ENCODE measurements around the gene ATG16L1. TPM values are rescaled to one million over a fixed set of nuclear protein-coding genes. Genes with fewer than 3 reads are reported as not detected.

Gene ATG16L1
- total RNA-seq, 1 donor from 2014 or later, result 18.3 TPM

DNA sequence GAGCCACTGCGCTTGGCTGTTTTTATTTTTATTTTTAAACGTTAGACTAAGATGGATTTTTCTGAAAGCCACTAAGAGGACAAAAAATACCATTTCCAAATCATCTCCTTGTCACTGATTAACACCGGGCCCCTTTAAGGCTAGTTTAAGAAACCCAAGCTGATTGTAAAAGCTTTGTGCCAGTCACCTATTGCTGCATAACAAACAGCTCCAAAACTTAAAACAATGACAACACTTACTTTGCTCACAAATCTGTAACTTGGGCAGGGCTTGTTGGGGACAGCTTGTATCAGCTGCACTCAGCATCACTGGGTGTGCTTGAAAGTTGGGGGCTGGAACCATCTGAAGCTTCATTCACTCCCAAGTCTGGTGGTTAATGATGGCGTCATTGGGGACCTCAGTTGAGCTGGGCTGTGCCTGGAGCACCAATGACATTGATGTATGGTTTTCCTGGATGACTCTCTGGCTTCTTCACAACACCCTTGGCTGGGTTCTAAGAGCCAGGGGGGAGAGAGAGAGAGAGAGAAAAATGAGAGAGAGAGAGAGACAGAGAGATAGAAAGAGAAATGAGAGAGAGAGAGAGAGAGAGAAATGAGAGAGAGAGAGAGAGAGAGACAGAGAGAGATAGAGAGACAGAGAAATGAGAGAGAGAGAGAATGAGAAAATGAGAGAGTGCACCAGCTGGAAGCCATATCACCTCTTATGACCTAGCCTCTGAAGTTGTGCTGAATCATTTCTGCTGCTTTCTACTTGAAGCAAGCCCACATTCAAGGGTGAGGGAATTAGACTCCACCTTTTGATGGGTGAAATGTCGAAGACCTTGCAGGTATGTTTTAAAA lies 26.0 kb upstream of the ATG16L1 start:
- Histone ChIP-seq H3K36me3 (ENCODE audit: control insufficient read depth in 3 of 3, insufficient read depth in 3 of 3, low read length in 3 of 3) (no peaks in the 10 kb centered on the region), H3K4me3 (ENCODE audit: low read length in 3 of 3) (no peak overlapping the region), H3K27me3 (ENCODE audit: control insufficient read depth in 3 of 3, insufficient read depth in 3 of 3, low read length in 3 of 3) (peaks cover 0 to 2% (median 2%) of the 10 kb centered on the region in 3 donors), H3K9me3 (ENCODE audit: control insufficient read depth in 3 of 3, low read length in 3 of 3) (no peaks in the 10 kb centered on the region), H3K27ac (ENCODE audit: low read depth, low read length) (no peak overlapping the region), H3K4me1 (ENCODE audit: control insufficient read depth in 3 of 3, insufficient read depth in 3 of 3, low read length in 3 of 3) (no peaks in the 10 kb centered on the region), H3K9ac (ENCODE audit: low read depth in 1 of 3, low read length in 3 of 3) (no peak overlapping the region)

DNA sequence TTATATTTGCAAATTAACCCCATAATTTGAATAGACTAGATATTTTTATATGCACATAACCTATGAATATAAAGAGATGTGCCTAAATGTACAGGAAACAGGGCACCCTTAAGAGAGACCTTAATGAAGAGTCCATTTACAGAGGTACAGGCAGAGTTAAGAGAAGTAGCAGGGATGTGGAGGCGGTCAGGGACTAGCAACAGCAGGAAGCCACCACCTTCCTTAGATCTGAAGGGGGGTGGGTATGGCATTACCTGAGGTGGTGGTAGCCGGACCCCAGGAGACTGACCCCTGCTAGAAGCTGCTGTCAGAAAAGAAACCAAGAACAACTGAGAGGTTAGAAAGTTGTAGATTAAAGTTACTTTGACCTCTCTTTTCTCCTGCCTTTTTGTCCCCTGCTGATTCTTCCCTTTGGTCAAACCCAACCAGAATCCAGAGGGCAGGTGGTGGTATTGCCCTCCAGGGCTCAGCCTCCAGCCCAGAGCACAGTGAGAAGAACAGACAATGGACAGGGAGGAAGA lies 24.9 kb upstream of the ATG16L1 start:
- Histone ChIP-seq H3K36me3 (ENCODE audit: control insufficient read depth in 3 of 3, insufficient read depth in 3 of 3, low read length in 3 of 3) (no peaks in the 10 kb centered on the region), H3K27ac (ENCODE audit: low read depth, low read length) (no peak overlapping the region), H3K9me3 (ENCODE audit: control insufficient read depth in 3 of 3, low read length in 3 of 3) (no peaks in the 10 kb centered on the region), H3K9ac (ENCODE audit: low read depth in 1 of 3, low read length in 3 of 3) (no peak overlapping the region), H3K4me3 (ENCODE audit: low read length in 3 of 3) (no peak overlapping the region), H3K27me3 (ENCODE audit: control insufficient read depth in 3 of 3, insufficient read depth in 3 of 3, low read length in 3 of 3) (peaks cover 0 to 2% (median 2%) of the 10 kb centered on the region in 3 donors), H3K4me1 (ENCODE audit: control insufficient read depth in 3 of 3, insufficient read depth in 3 of 3, low read length in 3 of 3) (no peaks in the 10 kb centered on the region)

DNA sequence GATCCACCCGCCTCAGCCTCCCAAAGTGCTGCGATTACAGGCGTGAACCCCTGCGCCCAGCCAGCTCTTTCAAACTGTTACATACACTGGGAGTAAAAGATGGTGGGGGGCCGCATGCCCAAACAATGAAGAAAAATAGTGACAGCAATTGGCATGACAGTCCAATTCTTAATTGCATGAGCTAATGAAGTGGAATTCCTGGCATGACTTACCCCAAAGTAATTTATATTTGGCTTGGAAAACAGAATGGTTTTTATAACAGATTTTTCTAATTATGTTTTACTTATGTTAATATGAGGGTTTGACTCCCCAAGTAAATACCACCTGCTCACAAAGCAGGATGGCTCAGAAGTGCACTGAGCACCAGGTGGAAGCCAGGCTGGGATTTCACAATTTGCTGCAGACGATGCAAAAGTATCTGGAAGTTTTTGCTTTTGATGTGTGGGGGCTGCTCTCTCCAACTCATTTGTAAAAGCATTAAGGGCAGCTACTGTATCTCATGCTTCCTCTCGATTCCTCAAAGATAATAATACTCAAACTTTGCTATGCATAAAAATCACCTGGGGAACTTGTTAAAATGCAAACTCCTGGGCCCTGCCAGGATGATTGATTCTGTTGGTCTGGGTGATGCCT lies 24.0 kb upstream of the ATG16L1 start:
- no peak overlapping the region for H3K27ac ChIP-seq (ENCODE audit: low read depth, low read length)
- no peaks in the 10 kb centered on the region for H3K36me3 ChIP-seq (ENCODE audit: control insufficient read depth in 3 of 3, insufficient read depth in 3 of 3, low read length in 3 of 3)
- H3K4me1 ChIP-seq (ENCODE audit: control insufficient read depth in 3 of 3, insufficient read depth in 3 of 3, low read length in 3 of 3), result no peaks in the 10 kb centered on the region
- no peak overlapping the region for H3K9ac ChIP-seq (ENCODE audit: low read depth in 1 of 3, low read length in 3 of 3)
- peaks cover 0 to 2% (median 2%) of the 10 kb centered on the region in 3 donors for H3K27me3 ChIP-seq (ENCODE audit: control insufficient read depth in 3 of 3, insufficient read depth in 3 of 3, low read length in 3 of 3)
- no peak overlapping the region for H3K4me3 ChIP-seq (ENCODE audit: low read length in 3 of 3)
- no peaks in the 10 kb centered on the region for H3K9me3 ChIP-seq (ENCODE audit: control insufficient read depth in 3 of 3, low read length in 3 of 3)

DNA sequence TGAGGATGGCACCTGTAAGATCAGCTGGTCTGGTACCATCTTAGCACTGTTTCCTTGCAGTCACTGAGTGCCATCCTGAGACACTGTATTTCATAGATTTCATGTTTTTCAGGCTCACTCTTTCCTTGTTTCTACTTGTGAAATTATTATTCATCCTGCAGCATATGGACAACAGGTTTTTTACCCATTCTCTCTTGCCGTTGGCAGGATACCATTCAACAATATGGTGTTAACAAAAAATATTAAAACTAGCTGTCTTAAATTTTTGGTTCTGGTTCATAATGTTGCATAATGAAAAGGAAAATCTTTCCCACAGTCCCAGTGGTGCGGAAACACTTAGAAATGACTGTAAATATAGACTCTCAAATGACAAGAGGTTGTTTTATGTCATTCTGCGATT lies 23.1 kb upstream of the ATG16L1 start:
- no peak overlapping the region for H3K9ac ChIP-seq (ENCODE audit: low read depth in 1 of 3, low read length in 3 of 3)
- H3K36me3 ChIP-seq (ENCODE audit: control insufficient read depth in 3 of 3, insufficient read depth in 3 of 3, low read length in 3 of 3), result no peaks in the 10 kb centered on the region
- H3K4me3 ChIP-seq (ENCODE audit: low read length in 3 of 3), result no peak overlapping the region
- H3K9me3 ChIP-seq (ENCODE audit: control insufficient read depth in 3 of 3, low read length in 3 of 3), result no peaks in the 10 kb centered on the region
- no peak overlapping the region for H3K27ac ChIP-seq (ENCODE audit: low read depth, low read length)
- no peaks in the 10 kb centered on the region for H3K4me1 ChIP-seq (ENCODE audit: control insufficient read depth in 3 of 3, insufficient read depth in 3 of 3, low read length in 3 of 3)
- peaks cover 0 to 2% (median 2%) of the 10 kb centered on the region in 3 donors for H3K27me3 ChIP-seq (ENCODE audit: control insufficient read depth in 3 of 3, insufficient read depth in 3 of 3, low read length in 3 of 3)

DNA sequence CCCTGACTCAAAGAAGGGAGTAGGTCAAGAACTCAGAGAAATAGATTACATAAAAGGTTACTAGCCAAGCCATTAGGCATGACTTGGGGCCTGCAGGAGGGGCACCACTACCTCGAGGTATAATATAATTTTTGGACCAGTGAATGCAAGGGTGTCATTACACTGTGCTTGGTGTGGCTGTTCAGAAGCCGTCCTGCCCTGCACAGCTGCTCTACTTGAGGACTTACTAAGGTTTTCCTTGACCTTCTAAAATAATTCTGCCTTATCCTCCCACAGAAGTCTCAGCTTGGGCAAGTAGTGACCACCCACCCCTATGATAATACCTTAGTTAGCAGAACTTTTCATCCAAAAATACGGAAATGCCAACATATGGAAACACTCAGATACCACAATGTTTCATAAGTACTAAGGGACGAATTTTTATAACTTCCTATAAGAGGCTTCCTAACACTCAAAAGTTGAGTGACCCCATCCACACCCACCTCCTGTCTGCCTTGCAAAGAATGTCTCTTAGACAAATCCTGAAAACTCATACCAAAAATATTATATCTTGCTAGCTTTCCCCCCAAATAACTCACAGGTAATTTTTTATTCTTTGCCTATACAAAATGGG lies 17.7 kb upstream of the ATG16L1 start:
- Histone ChIP-seq H3K4me1 (ENCODE audit: control insufficient read depth in 3 of 3, insufficient read depth in 3 of 3, low read length in 3 of 3) (no peaks in the 10 kb centered on the region), H3K27ac (ENCODE audit: low read depth, low read length) (no peak overlapping the region), H3K9me3 (ENCODE audit: control insufficient read depth in 3 of 3, low read length in 3 of 3) (no peaks in the 10 kb centered on the region), H3K27me3 (ENCODE audit: control insufficient read depth in 3 of 3, insufficient read depth in 3 of 3, low read length in 3 of 3) (peaks cover 0 to 2% (median 0%) of the 10 kb centered on the region in 3 donors), H3K36me3 (ENCODE audit: control insufficient read depth in 3 of 3, insufficient read depth in 3 of 3, low read length in 3 of 3) (no peaks in the 10 kb centered on the region), H3K9ac (ENCODE audit: low read depth in 1 of 3, low read length in 3 of 3) (no peak overlapping the region), H3K4me3 (ENCODE audit: low read length in 3 of 3) (no peak overlapping the region)

DNA sequence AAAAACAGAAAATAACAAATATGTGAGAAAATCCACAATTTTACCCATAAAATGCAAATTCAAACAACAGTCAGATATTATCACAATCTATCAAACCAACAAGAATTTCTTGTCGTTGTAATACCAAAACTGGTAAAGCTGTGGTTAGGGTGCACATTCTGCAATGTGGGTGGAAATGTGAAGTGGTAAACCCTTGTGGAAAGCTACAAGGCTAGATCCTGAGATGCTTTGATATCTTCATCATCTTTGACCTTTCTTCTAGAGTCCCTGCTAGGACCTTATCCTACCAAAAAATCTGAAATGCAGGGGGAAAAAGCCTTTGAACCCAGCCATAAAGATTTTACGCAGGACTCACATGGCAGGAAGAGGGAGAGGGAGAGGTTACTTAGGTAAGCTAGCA lies 17.2 kb upstream of the ATG16L1 start:
- Histone ChIP-seq H3K4me1 (ENCODE audit: control insufficient read depth in 3 of 3, insufficient read depth in 3 of 3, low read length in 3 of 3) (no peaks in the 10 kb centered on the region), H3K27me3 (ENCODE audit: control insufficient read depth in 3 of 3, insufficient read depth in 3 of 3, low read length in 3 of 3) (peaks cover 0 to 2% (median 0%) of the 10 kb centered on the region in 3 donors), H3K9me3 (ENCODE audit: control insufficient read depth in 3 of 3, low read length in 3 of 3) (no peaks in the 10 kb centered on the region), H3K9ac (ENCODE audit: low read depth in 1 of 3, low read length in 3 of 3) (no peak overlapping the region), H3K36me3 (ENCODE audit: control insufficient read depth in 3 of 3, insufficient read depth in 3 of 3, low read length in 3 of 3) (no peaks in the 10 kb centered on the region), H3K4me3 (ENCODE audit: low read length in 3 of 3) (no peak overlapping the region), H3K27ac (ENCODE audit: low read depth, low read length) (no peak overlapping the region)

DNA sequence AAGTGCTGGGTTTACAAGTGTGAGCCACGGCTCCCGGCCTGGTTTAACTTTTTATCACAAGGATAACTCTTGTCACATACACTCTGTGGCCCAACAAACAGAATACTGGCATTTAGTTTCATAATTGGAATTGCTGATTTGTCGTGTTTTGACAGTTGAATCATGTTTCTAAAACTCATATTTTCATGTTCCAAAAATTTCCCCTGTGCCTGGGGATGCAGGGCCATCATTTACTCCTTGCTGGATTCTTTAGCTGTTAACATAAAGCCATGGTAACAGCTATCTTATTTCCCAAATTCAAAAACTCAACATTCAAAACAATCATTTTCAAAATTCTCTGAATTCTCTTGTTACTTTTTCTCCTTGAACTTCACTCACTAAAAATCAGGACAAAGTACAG lies 16.5 kb upstream of the ATG16L1 start:
- Histone ChIP-seq H3K36me3 (ENCODE audit: control insufficient read depth in 3 of 3, insufficient read depth in 3 of 3, low read length in 3 of 3) (no peaks in the 10 kb centered on the region), H3K27ac (ENCODE audit: low read depth, low read length) (no peak overlapping the region), H3K4me3 (ENCODE audit: low read length in 3 of 3) (no peak overlapping the region), H3K27me3 (ENCODE audit: control insufficient read depth in 3 of 3, insufficient read depth in 3 of 3, low read length in 3 of 3) (peaks cover 0 to 2% (median 0%) of the 10 kb centered on the region in 3 donors), H3K9me3 (ENCODE audit: control insufficient read depth in 3 of 3, low read length in 3 of 3) (no peaks in the 10 kb centered on the region), H3K4me1 (ENCODE audit: control insufficient read depth in 3 of 3, insufficient read depth in 3 of 3, low read length in 3 of 3) (no peaks in the 10 kb centered on the region), H3K9ac (ENCODE audit: low read depth in 1 of 3, low read length in 3 of 3) (no peak overlapping the region)

DNA sequence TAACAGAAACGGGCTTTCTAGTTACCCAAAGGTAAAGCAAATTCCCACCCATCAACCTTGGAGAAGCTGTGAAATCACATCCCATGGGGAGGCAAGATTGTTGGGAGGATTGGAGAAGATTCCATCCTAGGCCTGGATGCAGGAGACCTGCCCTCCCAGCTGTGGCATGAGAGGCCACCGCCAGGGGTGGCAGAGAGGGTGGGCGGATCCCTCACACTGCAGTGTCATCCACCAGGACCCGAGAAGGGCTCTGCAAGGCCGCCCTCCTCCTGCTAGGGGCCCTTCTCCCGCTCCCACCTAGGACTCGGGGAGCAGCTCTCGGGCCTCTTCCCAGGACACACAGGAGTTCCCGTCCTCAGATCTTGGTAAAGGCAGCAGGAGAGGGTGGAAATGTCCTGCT lies 15.5 kb upstream of the ATG16L1 start:
- Histone ChIP-seq H3K27me3 (ENCODE audit: control insufficient read depth in 3 of 3, insufficient read depth in 3 of 3, low read length in 3 of 3) (peaks cover 0 to 2% (median 0%) of the 10 kb centered on the region in 3 donors), H3K36me3 (ENCODE audit: control insufficient read depth in 3 of 3, insufficient read depth in 3 of 3, low read length in 3 of 3) (no peaks in the 10 kb centered on the region), H3K9me3 (ENCODE audit: control insufficient read depth in 3 of 3, low read length in 3 of 3) (no peaks in the 10 kb centered on the region), H3K27ac (ENCODE audit: low read depth, low read length) (no peak overlapping the region), H3K4me1 (ENCODE audit: control insufficient read depth in 3 of 3, insufficient read depth in 3 of 3, low read length in 3 of 3) (no peaks in the 10 kb centered on the region), H3K9ac (ENCODE audit: low read depth in 1 of 3, low read length in 3 of 3) (no peak overlapping the region), H3K4me3 (ENCODE audit: low read length in 3 of 3) (no peak overlapping the region)

DNA sequence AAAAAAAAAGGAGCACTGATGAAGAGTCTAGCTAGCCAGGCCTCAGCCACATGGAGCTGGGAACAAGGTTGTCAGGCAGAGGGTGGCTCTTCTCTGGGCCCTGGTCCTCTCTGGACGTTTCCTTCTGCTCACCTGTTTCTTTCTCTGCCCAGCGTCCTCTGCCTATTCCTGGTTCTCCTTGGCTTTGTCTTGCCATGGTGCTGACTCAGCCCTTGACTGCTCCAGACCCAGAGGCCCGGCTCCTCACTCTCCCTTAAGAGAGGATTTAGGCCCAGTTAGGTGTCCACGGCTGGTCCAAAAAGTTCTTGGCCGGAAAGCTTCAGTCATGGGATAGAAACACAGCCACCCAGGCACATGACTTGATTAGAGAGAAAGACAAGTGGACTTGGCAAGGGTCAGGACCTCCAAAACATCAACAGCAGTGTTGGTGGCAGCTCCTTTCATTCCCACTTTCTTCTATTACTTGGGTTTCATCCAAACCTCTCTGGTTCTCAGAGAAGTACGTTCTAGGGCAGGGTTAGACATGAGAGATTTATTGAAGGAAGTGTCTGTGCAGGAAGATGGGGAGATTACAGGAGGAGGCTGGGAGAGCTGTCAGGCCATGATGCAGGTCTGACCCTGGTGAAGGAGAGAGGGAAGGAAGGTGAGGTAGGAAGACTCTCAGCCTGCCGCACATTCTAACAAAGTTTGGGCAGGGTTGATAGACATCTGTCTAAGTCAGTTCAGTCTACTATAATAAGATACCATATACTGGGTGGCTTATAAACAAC lies 14.5 kb upstream of the ATG16L1 start:
- Histone ChIP-seq H3K9ac (ENCODE audit: low read depth in 1 of 3, low read length in 3 of 3) (no peak overlapping the region), H3K4me1 (ENCODE audit: control insufficient read depth in 3 of 3, insufficient read depth in 3 of 3, low read length in 3 of 3) (peaks cover 0 to 3% (median 0%) of the 10 kb centered on the region in 3 donors), H3K36me3 (ENCODE audit: control insufficient read depth in 3 of 3, insufficient read depth in 3 of 3, low read length in 3 of 3) (no peaks in the 10 kb centered on the region), H3K9me3 (ENCODE audit: control insufficient read depth in 3 of 3, low read length in 3 of 3) (no peaks in the 10 kb centered on the region), H3K27me3 (ENCODE audit: control insufficient read depth in 3 of 3, insufficient read depth in 3 of 3, low read length in 3 of 3) (peaks cover 0 to 2% (median 0%) of the 10 kb centered on the region in 3 donors), H3K27ac (ENCODE audit: low read depth, low read length) (no peak overlapping the region), H3K4me3 (ENCODE audit: low read length in 3 of 3) (no peak overlapping the region)

All from skeletal muscle tissue (tissue), 4 donors.